Breast epithelium (tissue), 3 donors: ENCODE measurements around the gene GNPTAB.

ENCODE experiments used
- CTCF ChIP-seq, 3 donors: fragments of 450-650 bp; IDR thresholded peaks; one replicate each; pipeline ENCODE4 v1.5.1; 2016 to 2017; ENCODE audit warnings: antibody characterized with exemption in 3 of 3, mild to moderate bottlenecking in 3 of 3, moderate library complexity in 3 of 3
- POLR2A ChIP-seq: fragments of 450-650 bp; IDR thresholded peaks from one replicate; pipeline ENCODE4 v1.6.1; 2016; ENCODE audit warnings: antibody characterized with exemption, mild to moderate bottlenecking, moderate library complexity
- POLR2AphosphoS5 ChIP-seq, 3 donors: sonication (generic); formaldehyde crosslinking; IDR thresholded peaks; one replicate each; pipeline ENCODE4 v1.6.1; 2017; ENCODE audit warnings: antibody characterized with exemption in 3 of 3

- TF ChIP-seq CTCF (IDR thresholded peaks at IDR 0.05) (no peak), POLR2A (no peak), POLR2AphosphoS5 (IDR thresholded peaks at IDR 0.05) (no peak)
These were observed 956 bp downstream of the GNPTAB start for GRCh38 chr12:101829639-101830366.
